CD8-positive, alpha-beta memory T cell (primary cell): ENCODE data around the gene STRN. TPM values are rescaled to one million over a fixed set of nuclear protein-coding genes. Genes with fewer than 3 reads are reported as not detected.
"Not testable (repeated sequence)": the region's sequence is repeated elsewhere in the genome, so short reads cannot be mapped to it uniquely, and the experiment has no call there.

ENCODE experiments used
- CTCF ChIA-PET: fragments of 350-600 bp; sonication (Branson Sonifier 250); formaldehyde crosslinking; loops from one replicate; lab custom pipeline; 2021; ENCODE audit warnings: antibody characterized with exemption; lab: Charles Lee
- POLR2A ChIA-PET: fragments of 350-600 bp; sonication (Branson Sonifier 250); formaldehyde crosslinking; loops from one replicate; lab custom pipeline; 2021; ENCODE audit warnings: antibody characterized with exemption; lab: Charles Lee
- DNase-seq, 5 donors: peaks; one replicate each; pipeline versions ENCODE4 v3.0.0 to v3.0.0-alpha.2; 2020 to 2022; ENCODE audit warnings: mixed read lengths in 1 of 5
- H3K27ac ChIP-seq: one replicate; pipeline ENCODE4 v1.7.0; 2013; ENCODE audit warnings: low read depth, mild to moderate bottlenecking, low read length, moderate library complexity
- H3K27me3 ChIP-seq: 2 replicates; pipeline ENCODE4 v1.7.0; 2013; ENCODE audit warnings: low read length, mild to moderate bottlenecking; ENCODE audit not compliant: insufficient read depth, poor library complexity, severe bottlenecking
- H3K36me3 ChIP-seq: 2 replicates; pipeline ENCODE4 v1.7.0; 2013; ENCODE audit warnings: mild to moderate bottlenecking, low read length, moderate library complexity; ENCODE audit not compliant: insufficient read depth
- H3K4me1 ChIP-seq: 2 replicates; pipeline ENCODE4 v1.7.0; 2013; ENCODE audit warnings: mild to moderate bottlenecking, low read length, moderate library complexity; ENCODE audit not compliant: insufficient read depth
- H3K4me3 ChIP-seq: 2 replicates; pipeline ENCODE4 v1.7.0; 2013; ENCODE audit warnings: mild to moderate bottlenecking, low read length
- H3K9me3 ChIP-seq: 2 replicates; pipeline ENCODE4 v1.7.0; 2013; ENCODE audit warnings: mild to moderate bottlenecking, low read length
- H3K27ac Mint-ChIP-seq, 8 donors: one replicate each; pipeline ENCODE4 v1.8.0; 2020 to 2021; ENCODE audit warnings: mixed read lengths in 8 of 8, mild to moderate bottlenecking in 6 of 8, inconsistent platforms in 3 of 8, moderate library complexity in 3 of 8
- H3K27me3 Mint-ChIP-seq, 2 donors: one replicate each; pipeline ENCODE4 v1.8.0; 2020 to 2021; ENCODE audit warnings: mixed read lengths in 2 of 2, mild to moderate bottlenecking in 1 of 2, moderate library complexity in 1 of 2
- H3K36me3 Mint-ChIP-seq, 3 donors: one replicate each; pipeline ENCODE4 v1.8.0; 2020 to 2021; ENCODE audit warnings: mixed read lengths in 3 of 3, inconsistent platforms in 1 of 3, mild to moderate bottlenecking in 1 of 3
- H3K4me1 Mint-ChIP-seq, 3 donors: one replicate each; pipeline ENCODE4 v1.8.0; 2020 to 2021; ENCODE audit warnings: mixed read lengths in 3 of 3, inconsistent platforms in 1 of 3, mild to moderate bottlenecking in 1 of 3
- H3K4me3 Mint-ChIP-seq, 7 donors: one replicate each; pipeline ENCODE4 v1.8.0; 2020 to 2021; ENCODE audit warnings: mixed read lengths in 7 of 7, mild to moderate bottlenecking in 6 of 7, moderate library complexity in 4 of 7, inconsistent platforms in 2 of 7
- H3K9me3 Mint-ChIP-seq, 5 donors: one replicate each; pipeline ENCODE4 v1.8.0; 2020 to 2022; ENCODE audit warnings: mixed read lengths in 5 of 5, mild to moderate bottlenecking in 3 of 5, moderate library complexity in 2 of 5, inconsistent platforms in 1 of 5
- polyA plus RNA-seq: library from polyadenylated mRNA; unstranded; fragments of 300-500 nt; fragmentation: Illumina TruSeq; gene quantifications from one replicate; pipeline ENCODE4 v1.2.3, GENCODE V29; 2021
- total RNA-seq, 2 experiments: library from RNA; stranded (reverse); gene quantifications; one replicate each; pipeline ENCODE4 v1.2.3, GENCODE V29; 2021

STRN gene
- total and polyA plus RNA-seq, 3 experiments from 2014 or later: 10.5 to 28.3 (median 26.9) TPM

- no peak overlapping the region for H3K4me3 ChIP-seq
- peaks cover 0 to 3% (median 3%) of the 10 kb centered on the region in 3 donors for H3K36me3 Mint-ChIP-seq
- H3K36me3 ChIP-seq: no peaks in the 10 kb centered on the region
- no peaks in the 10 kb centered on the region for H3K9me3 Mint-ChIP-seq
- no peak overlapping the region for H3K4me3 Mint-ChIP-seq
- CTCF ChIA-PET: no interaction called here
- no peaks in the 10 kb centered on the region for H3K27me3 ChIP-seq
- H3K27ac ChIP-seq: no peak overlapping the region
- H3K4me1 ChIP-seq: no peaks in the 10 kb centered on the region
- DNase-seq: no peak
- no peak overlapping the region for H3K27ac Mint-ChIP-seq
- no peaks in the 10 kb centered on the region for H3K27me3 Mint-ChIP-seq
- POLR2A ChIA-PET: no interaction called here
- H3K9me3 ChIP-seq: no peaks in the 10 kb centered on the region
- H3K4me1 Mint-ChIP-seq: peaks cover 4 to 24% (median 13%) of the 10 kb centered on the region in 3 donors
Observed at GRCh38 chr2:36941867-36942266, 24.5 kb downstream of the STRN start.

- H3K27me3 ChIP-seq, H3K36me3 ChIP-seq, H3K4me1 ChIP-seq, H3K27me3 Mint-ChIP-seq, CTCF ChIA-PET, H3K4me3 ChIP-seq, H3K27ac ChIP-seq, DNase-seq, H3K4me3 Mint-ChIP-seq, POLR2A ChIA-PET, H3K9me3 ChIP-seq, H3K9me3 Mint-ChIP-seq: not testable (repeated sequence)
- Mint-ChIP-seq H3K36me3 (peaks cover 0 to 12% (median 3%) of the 10 kb centered on the region in 3 donors), H3K27ac (peak overlapping the region in 2 of 8 donors; percentile 10 to 56), H3K4me1 (peaks cover 19 to 40% (median 26%) of the 10 kb centered on the region in 3 donors)
Observed at GRCh38 chr2:36936526-36936925, 29.8 kb downstream of the STRN start.

GRCh38 chr2:36931688-36932087, 34.6 kb downstream of the STRN start:
- H3K4me3 Mint-ChIP-seq, POLR2A ChIA-PET, H3K36me3 Mint-ChIP-seq: not testable (repeated sequence)

GRCh38 chr2:36930787-36931410, 35.4 kb downstream of the STRN start:
- CTCF ChIA-PET, H3K4me1 ChIP-seq, H3K4me3 Mint-ChIP-seq, H3K9me3 Mint-ChIP-seq, H3K36me3 ChIP-seq, H3K27me3 ChIP-seq, POLR2A ChIA-PET, H3K36me3 Mint-ChIP-seq, H3K9me3 ChIP-seq, H3K4me3 ChIP-seq, H3K27me3 Mint-ChIP-seq, DNase-seq, H3K27ac ChIP-seq: not testable (repeated sequence)
- peaks cover 28 to 50% (median 50%) of the 10 kb centered on the region in 3 donors for H3K4me1 Mint-ChIP-seq
- H3K27ac Mint-ChIP-seq: peak overlapping the region in 2 of 8 donors; percentile 51 to 66

More at GRCh38 chr2:36931688-36932087, 34.6 kb downstream of the STRN start:
- H3K27me3 Mint-ChIP-seq, CTCF ChIA-PET, H3K4me1 ChIP-seq, H3K4me3 ChIP-seq, H3K27me3 ChIP-seq, H3K9me3 ChIP-seq, H3K36me3 ChIP-seq, DNase-seq, H3K9me3 Mint-ChIP-seq, H3K27ac ChIP-seq: not testable (repeated sequence)
- peaks cover 24 to 45% (median 42%) of the 10 kb centered on the region in 3 donors for H3K4me1 Mint-ChIP-seq
- H3K27ac Mint-ChIP-seq: peak overlapping the region in 2 of 8 donors; percentile 9 to 38

GRCh38 chr2:36926175-36927132, 39.9 kb downstream of the STRN start:
- DNase-seq, H3K36me3 ChIP-seq, H3K27me3 Mint-ChIP-seq, H3K4me3 ChIP-seq, CTCF ChIA-PET, POLR2A ChIA-PET, H3K9me3 Mint-ChIP-seq, H3K27me3 ChIP-seq, H3K27ac ChIP-seq, H3K4me1 ChIP-seq, H3K9me3 ChIP-seq: not testable (repeated sequence)
- Mint-ChIP-seq H3K27ac (peak overlapping the region in 7 of 8 donors; percentile 36 to 76 (median 57)), H3K4me1 (peaks cover 29 to 47% (median 46%) of the 10 kb centered on the region in 3 donors), H3K36me3 (peaks cover 4 to 21% (median 13%) of the 10 kb centered on the region in 3 donors), H3K4me3 (peak overlapping the region in 6 of 7 donors; percentile 8 to 69 (median 42))

GRCh38 chr2:36922629-36923028, 43.7 kb downstream of the STRN start:
- POLR2A ChIA-PET, H3K9me3 Mint-ChIP-seq, H3K9me3 ChIP-seq, CTCF ChIA-PET, H3K27me3 ChIP-seq, H3K4me1 ChIP-seq, H3K36me3 ChIP-seq, H3K4me3 ChIP-seq, H3K27ac ChIP-seq, H3K27me3 Mint-ChIP-seq: not testable (repeated sequence)
- Mint-ChIP-seq H3K4me1 (peaks cover 33 to 47% (median 47%) of the 10 kb centered on the region in 3 donors), H3K36me3 (peaks cover 4 to 20% (median 19%) of the 10 kb centered on the region in 3 donors), H3K27ac (peak overlapping the region in 5 of 8 donors; percentile 15 to 95 (median 40)), H3K4me3 (peak overlapping the region in 1 of 7 donors; percentile 10)
- DNase-seq: peak in 1 of 5 donors; percentile 38

GRCh38 chr2:36921984-36922383, 44.4 kb downstream of the STRN start:
- no peaks in the 10 kb centered on the region for H3K9me3 ChIP-seq
- H3K27me3 ChIP-seq: no peaks in the 10 kb centered on the region
- Mint-ChIP-seq H3K4me3 (no peak overlapping the region), H3K27me3 (no peaks in the 10 kb centered on the region), H3K36me3 (peaks cover 4 to 20% (median 19%) of the 10 kb centered on the region in 3 donors), H3K9me3 (no peaks in the 10 kb centered on the region), H3K4me1 (peaks cover 32 to 44% (median 44%) of the 10 kb centered on the region in 3 donors), H3K27ac (no peak overlapping the region)
- H3K36me3 ChIP-seq: no peaks in the 10 kb centered on the region
- H3K4me3 ChIP-seq: no peak overlapping the region
- peaks cover 6% of the 10 kb centered on the region for H3K4me1 ChIP-seq
- CTCF ChIA-PET: no interaction called here
- POLR2A ChIA-PET: no interaction called here
- H3K27ac ChIP-seq: no peak overlapping the region
- no peak for DNase-seq
